Mesenchymal stem cell (in vitro differentiated cells and primary cell): ENCODE results near the gene USP20.

ENCODE experiments used
- DNase-seq: peaks from one replicate; pipeline ENCODE4 v3.0.0-alpha.2; 2013
- H2AFZ ChIP-seq: one replicate; pipeline ENCODE4 v1.6.1; 2013; ENCODE audit warnings: low read depth, mild to moderate bottlenecking, control low read depth, inconsistent platforms, low read length, moderate library complexity
- H2AK5ac ChIP-seq: 2 replicates; pipeline ENCODE4 v1.6.1; 2013; ENCODE audit warnings: low read length, moderate library complexity, mild to moderate bottlenecking, inconsistent platforms; ENCODE audit not compliant: severe bottlenecking
- H2BK120ac ChIP-seq: one replicate; pipeline ENCODE4 v1.6.1; 2013; ENCODE audit warnings: low read depth, mild to moderate bottlenecking, inconsistent platforms, low read length, moderate library complexity
- H2BK12ac ChIP-seq, 2 experiments: one replicate each; pipeline ENCODE4 v1.6.1; 2013; ENCODE audit warnings: inconsistent platforms in 2 of 2, low read length in 2 of 2, mild to moderate bottlenecking in 2 of 2, moderate library complexity in 2 of 2, control low read depth in 1 of 2
- H2BK15ac ChIP-seq: one replicate; pipeline ENCODE4 v1.6.1; 2013; ENCODE audit warnings: mild to moderate bottlenecking, low read depth, inconsistent platforms; ENCODE audit not compliant: poor library complexity, severe bottlenecking
- H2BK5ac ChIP-seq: 2 replicates; pipeline ENCODE4 v1.6.1; 2013; ENCODE audit warnings: low read depth, mild to moderate bottlenecking, low read length, control low read depth, inconsistent platforms; ENCODE audit not compliant: poor library complexity, severe bottlenecking
- H3K14ac ChIP-seq, 2 experiments: one replicate each; pipeline ENCODE4 v1.6.1; 2013; ENCODE audit warnings: inconsistent platforms in 2 of 2, low read length in 2 of 2, control low read depth in 1 of 2, mild to moderate bottlenecking in 1 of 2, moderate library complexity in 1 of 2
- H3K18ac ChIP-seq, 2 experiments: one replicate each; pipeline ENCODE4 v1.6.1; 2013; ENCODE audit warnings: inconsistent platforms in 2 of 2, low read length in 2 of 2, control low read depth in 1 of 2, low read depth in 1 of 2, mild to moderate bottlenecking in 1 of 2
- H3K23ac ChIP-seq, 2 experiments: one replicate each; pipeline ENCODE4 v1.6.1; 2013; ENCODE audit warnings: inconsistent platforms in 2 of 2, low read length in 2 of 2, mild to moderate bottlenecking in 2 of 2, moderate library complexity in 2 of 2, control low read depth in 1 of 2
- H3K27ac ChIP-seq: 2 replicates; pipeline ENCODE4 v1.5.1; 2013; ENCODE audit warnings: mild to moderate bottlenecking, moderate library complexity, low read length, control low read depth, inconsistent platforms; ENCODE audit not compliant: poor library complexity, severe bottlenecking
- H3K27me3 ChIP-seq, 2 experiments: 2 replicates each; pipeline versions ENCODE4 v1.6.1 to v1.7.0; 2013; ENCODE audit warnings: low read length in 2 of 2, mild to moderate bottlenecking in 2 of 2, moderate library complexity in 2 of 2, control low read depth in 1 of 2, inconsistent platforms in 1 of 2; ENCODE audit not compliant: control insufficient read depth in 1 of 2, insufficient read depth in 1 of 2
- H3K36me3 ChIP-seq, 2 experiments: 2 replicates each; pipeline versions ENCODE4 v1.6.1 to v1.7.0; 2013; ENCODE audit warnings: low read length in 2 of 2, control low read depth in 1 of 2, inconsistent platforms in 1 of 2, low read depth in 1 of 2, mild to moderate bottlenecking in 1 of 2; ENCODE audit not compliant: insufficient read depth in 2 of 2, control insufficient read depth in 1 of 2
- H3K4ac ChIP-seq, 2 experiments: one replicate each; pipeline ENCODE4 v1.6.1; 2013; ENCODE audit warnings: inconsistent platforms in 2 of 2, low read length in 2 of 2, mild to moderate bottlenecking in 2 of 2, moderate library complexity in 2 of 2, control low read depth in 1 of 2, low read depth in 1 of 2
- H3K4me1 ChIP-seq: 2 replicates; pipeline ENCODE4 v1.6.1; 2013; ENCODE audit warnings: low read depth, low read length, control low read depth; ENCODE audit not compliant: control insufficient read depth, insufficient read depth
- H3K4me2 ChIP-seq: 2 replicates; pipeline ENCODE4 v1.6.1; 2013; ENCODE audit warnings: low read length, mild to moderate bottlenecking, inconsistent platforms; ENCODE audit not compliant: poor library complexity, severe bottlenecking
- H3K4me3 ChIP-seq, 2 experiments: 2 replicates each; pipeline versions ENCODE4 v1.5.1 to v1.7.0; 2013; ENCODE audit warnings: low read length in 2 of 2, mild to moderate bottlenecking in 2 of 2, control low read depth in 1 of 2, low read depth in 1 of 2; ENCODE audit not compliant: insufficient read depth in 1 of 2
- H3K79me1 ChIP-seq: replicated peaks from 2 replicates; pipeline ENCODE4 v1.6.1; 2013; ENCODE audit warnings: mild to moderate bottlenecking, control low read depth, low read length, inconsistent platforms; ENCODE audit not compliant: poor library complexity, severe bottlenecking
- H3K9ac ChIP-seq: 2 replicates; pipeline ENCODE4 v1.7.0; 2013; ENCODE audit warnings: mild to moderate bottlenecking, low read length, moderate library complexity
- H3K9me3 ChIP-seq: 2 replicates; pipeline ENCODE4 v1.7.0; 2013; ENCODE audit warnings: mild to moderate bottlenecking, low read length; ENCODE audit not compliant: control insufficient read depth
- H4K8ac ChIP-seq: one replicate; pipeline ENCODE4 v1.6.1; 2013; ENCODE audit warnings: inconsistent platforms, mild to moderate bottlenecking, low read length, moderate library complexity
- H4K91ac ChIP-seq: one replicate; pipeline ENCODE4 v1.6.1; 2013; ENCODE audit warnings: mild to moderate bottlenecking, low read length, inconsistent platforms
- WGBS: methylation state at CpG from one replicate; pipeline ENCODE4 v1.1.7; 2013; ENCODE audit warnings: mixed read lengths; 5-methylcytosine and 5-hydroxymethylcytosine counted together

Gene USP20

GRCh38 chr9:129869585-129870501 is 34.6 kb downstream of the USP20 start:
- H3K23ac ChIP-seq, result no peak overlapping the region
- no peak overlapping the region for H3K14ac ChIP-seq
- H2AK5ac ChIP-seq, result no peak overlapping the region
- H3K27me3 ChIP-seq, result no peaks in the 10 kb centered on the region
- no peaks in the 10 kb centered on the region for H3K9me3 ChIP-seq
- no peak overlapping the region for H3K18ac ChIP-seq
- no peak overlapping the region for H3K27ac ChIP-seq
- no peak overlapping the region for H2BK12ac ChIP-seq
- no peaks in the 10 kb centered on the region for H3K79me1 ChIP-seq
- no peak overlapping the region for H3K4ac ChIP-seq
- H3K4me1 ChIP-seq, result peaks cover 8% of the 10 kb centered on the region
- no peak overlapping the region for H2AFZ ChIP-seq
- no peak overlapping the region for H3K4me2 ChIP-seq
- H3K9ac ChIP-seq, result no peak overlapping the region
- H4K8ac ChIP-seq, result no peak overlapping the region
- H2BK5ac ChIP-seq, result no peak overlapping the region
- no peak overlapping the region for H2BK120ac ChIP-seq
- H2BK15ac ChIP-seq, result no peak overlapping the region
- H4K91ac ChIP-seq, result peak overlapping the region; percentile 27
- no peak for DNase-seq
- no peak overlapping the region for H3K4me3 ChIP-seq
- H3K36me3 ChIP-seq, result peaks cover 45 to 71% of the 10 kb centered on the region in 2 experiments
- whole genome bisulfite sequencing, result 95% methylated on average over 24 of the region's 24 CpGs

DNA sequence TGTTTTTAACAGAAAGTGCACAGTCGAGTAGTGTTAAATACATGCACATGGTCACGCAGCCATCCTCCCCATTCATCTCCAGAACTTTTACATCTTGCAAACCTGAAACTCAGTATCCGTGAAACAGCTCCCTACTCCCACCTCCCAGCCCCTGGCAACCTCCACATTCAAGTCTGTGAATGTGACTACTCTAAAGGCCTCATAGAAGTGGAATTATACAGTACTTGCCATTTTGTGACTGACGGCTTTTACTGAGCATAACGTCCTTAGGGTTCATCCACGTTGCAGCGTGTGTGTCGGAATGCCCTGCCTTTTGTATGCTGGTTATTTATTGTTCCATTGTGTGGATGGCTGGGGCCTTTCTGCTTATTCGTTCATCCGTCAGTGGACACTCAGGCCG is 35.8 kb downstream of the USP20 start:
- Histone ChIP-seq H3K4me3 (no peak overlapping the region), H3K14ac (no peak overlapping the region), H3K79me1 (no peaks in the 10 kb centered on the region), H2BK5ac (no peak overlapping the region), H3K4me1 (peaks cover 8% of the 10 kb centered on the region), H2BK15ac (no peak overlapping the region), H3K18ac (no peak overlapping the region), H4K91ac (no peak overlapping the region), H2BK12ac (no peak overlapping the region), H3K23ac (no peak overlapping the region), H3K9me3 (no peaks in the 10 kb centered on the region), H3K27ac (no peak overlapping the region), H3K36me3 (peaks cover 45 to 73% of the 10 kb centered on the region in 2 experiments), H2BK120ac (no peak overlapping the region), H2AK5ac (no peak overlapping the region), H2AFZ (no peak overlapping the region), H3K27me3 (no peaks in the 10 kb centered on the region), H3K4ac (no peak overlapping the region), H3K9ac (no peak overlapping the region), H4K8ac (no peak overlapping the region), H3K4me2 (no peak overlapping the region)
- WGBS, result 93% methylated on average over 11 of the region's 11 CpGs
- no peak for DNase-seq

- Histone ChIP-seq H3K4me3 (no peak overlapping the region), H2BK15ac (no peak overlapping the region), H3K14ac (no peak overlapping the region), H3K27me3 (no peaks in the 10 kb centered on the region), H3K79me1 (no peaks in the 10 kb centered on the region), H3K27ac (no peak overlapping the region), H4K91ac (no peak overlapping the region), H2AFZ (no peak overlapping the region), H3K4me1 (peaks cover 2% of the 10 kb centered on the region), H3K4me2 (no peak overlapping the region), H3K36me3 (peaks cover 50 to 58% of the 10 kb centered on the region in 2 experiments), H3K23ac (no peak overlapping the region), H3K9ac (no peak overlapping the region), H2BK5ac (no peak overlapping the region), H2BK12ac (no peak overlapping the region), H3K9me3 (no peaks in the 10 kb centered on the region), H2AK5ac (no peak overlapping the region), H2BK120ac (no peak overlapping the region), H3K4ac (no peak overlapping the region), H4K8ac (no peak overlapping the region), H3K18ac (no peak overlapping the region)
- DNase-seq, result no peak
- 88% methylated on average over 16 of the region's 16 CpGs for WGBS
Measured at GRCh38 chr9:129873563-129874190, 38.4 kb downstream of the USP20 start.
